Naive B cell (primary cell): ENCODE results near the gene GRK1. TPM values are rescaled to one million over a fixed set of nuclear protein-coding genes. Genes with fewer than 3 reads are reported as not detected.

Experiments
- ATAC-seq, 2 donors: fragments of 150-1000 bp; cut with Tn5 transposase; 2 replicates each; pipeline ENCODE4 v1.10.0; 2021; ENCODE audit warnings: low read depth in 2 of 2, mild to moderate bottlenecking in 2 of 2, moderate library complexity in 2 of 2
- DNase-seq: peaks from one replicate; pipeline ENCODE4 v3.0.0; 2022
- H3K27ac Mint-ChIP-seq, 6 donors: one replicate each; pipeline ENCODE4 v1.8.0; 2020 to 2022; ENCODE audit warnings: mild to moderate bottlenecking in 6 of 6, mixed read lengths in 6 of 6, moderate library complexity in 5 of 6, inconsistent platforms in 2 of 6
- H3K27me3 Mint-ChIP-seq, 3 donors: one replicate each; pipeline ENCODE4 v1.8.0; 2021 to 2022; ENCODE audit warnings: mixed read lengths in 3 of 3, mild to moderate bottlenecking in 1 of 3
- H3K36me3 Mint-ChIP-seq, 2 donors: one replicate each; pipeline ENCODE4 v1.8.0; 2020 to 2022; ENCODE audit warnings: mixed read lengths in 2 of 2, inconsistent platforms in 1 of 2, mild to moderate bottlenecking in 1 of 2
- H3K4me1 Mint-ChIP-seq, 3 donors: one replicate each; pipeline ENCODE4 v1.8.0; 2020 to 2022; ENCODE audit warnings: mixed read lengths in 3 of 3, inconsistent platforms in 1 of 3, mild to moderate bottlenecking in 1 of 3, moderate library complexity in 1 of 3
- H3K4me3 Mint-ChIP-seq, 8 donors: one replicate each; pipeline ENCODE4 v1.8.0; 2020 to 2022; ENCODE audit warnings: mild to moderate bottlenecking in 8 of 8, mixed read lengths in 8 of 8, moderate library complexity in 8 of 8, inconsistent platforms in 2 of 8
- H3K9me3 Mint-ChIP-seq, 7 donors: one replicate each; pipeline ENCODE4 v1.8.0; 2020 to 2022; ENCODE audit warnings: mixed read lengths in 7 of 7, mild to moderate bottlenecking in 5 of 7, inconsistent platforms in 2 of 7, moderate library complexity in 1 of 7
- polyA plus RNA-seq, 6 donors: library from polyadenylated mRNA; unstranded; fragments of 300-500 nt; fragmentation: Illumina TruSeq; gene quantifications; one replicate each; pipeline ENCODE4 v1.2.3, GENCODE V29; 2021; ENCODE audit warnings: low read depth in 6 of 6

The GRK1 gene
- polyA plus RNA-seq, 6 donors from 2014 or later, result not detected

DNA sequence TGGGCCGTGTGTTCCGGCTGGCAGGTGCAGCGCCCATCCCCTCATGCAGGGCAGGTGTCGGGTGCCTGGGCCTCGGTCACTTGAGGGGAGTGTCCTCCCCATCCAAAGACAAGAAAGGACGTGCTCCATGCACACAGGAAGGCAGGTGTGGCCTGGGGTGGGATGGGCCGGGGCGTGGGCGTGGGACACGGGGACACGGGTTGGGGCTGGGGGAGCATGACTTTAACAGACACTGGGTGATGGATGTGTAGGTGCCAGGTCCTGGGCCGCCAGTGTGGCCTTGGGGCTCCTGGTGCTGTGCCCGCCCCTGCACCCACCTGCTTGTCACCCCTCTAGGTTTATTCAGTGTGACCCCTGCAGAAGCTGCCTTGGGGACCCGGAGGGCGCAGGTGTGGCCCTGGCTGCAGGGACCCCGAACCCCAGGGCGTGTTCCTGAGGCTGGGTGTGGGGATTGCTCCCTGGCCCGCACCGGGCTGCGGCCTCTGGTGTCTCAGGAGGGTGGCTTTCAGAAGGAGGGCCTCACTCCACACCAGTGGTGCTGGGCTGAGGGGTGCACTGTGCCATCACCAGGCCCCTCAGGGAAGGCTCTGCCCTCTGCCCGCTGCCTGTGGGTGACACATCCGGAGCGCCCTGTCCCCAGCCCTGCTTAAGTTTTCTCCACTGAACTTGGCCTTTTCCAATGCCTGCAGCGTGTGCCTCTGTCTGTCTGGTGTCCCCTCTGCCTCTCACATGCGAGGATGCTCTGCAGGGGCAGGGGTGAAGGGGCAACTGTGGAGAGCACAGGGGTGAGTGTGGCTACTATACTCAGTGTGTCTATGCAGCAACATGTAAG is 97.2 kb downstream of the GRK1 start:
- no peaks in the 10 kb centered on the region for H3K9me3 Mint-ChIP-seq
- DNase-seq, result no peak
- H3K4me1 Mint-ChIP-seq, result peaks cover 6 to 8% (median 7%) of the 10 kb centered on the region in 3 donors
- H3K36me3 Mint-ChIP-seq, result no peaks in the 10 kb centered on the region
- no peak overlapping the region for H3K4me3 Mint-ChIP-seq
- no peak for ATAC-seq
- peaks cover 29 to 78% (median 65%) of the 10 kb centered on the region in 3 donors for H3K27me3 Mint-ChIP-seq
- H3K27ac Mint-ChIP-seq, result no peak overlapping the region

DNA sequence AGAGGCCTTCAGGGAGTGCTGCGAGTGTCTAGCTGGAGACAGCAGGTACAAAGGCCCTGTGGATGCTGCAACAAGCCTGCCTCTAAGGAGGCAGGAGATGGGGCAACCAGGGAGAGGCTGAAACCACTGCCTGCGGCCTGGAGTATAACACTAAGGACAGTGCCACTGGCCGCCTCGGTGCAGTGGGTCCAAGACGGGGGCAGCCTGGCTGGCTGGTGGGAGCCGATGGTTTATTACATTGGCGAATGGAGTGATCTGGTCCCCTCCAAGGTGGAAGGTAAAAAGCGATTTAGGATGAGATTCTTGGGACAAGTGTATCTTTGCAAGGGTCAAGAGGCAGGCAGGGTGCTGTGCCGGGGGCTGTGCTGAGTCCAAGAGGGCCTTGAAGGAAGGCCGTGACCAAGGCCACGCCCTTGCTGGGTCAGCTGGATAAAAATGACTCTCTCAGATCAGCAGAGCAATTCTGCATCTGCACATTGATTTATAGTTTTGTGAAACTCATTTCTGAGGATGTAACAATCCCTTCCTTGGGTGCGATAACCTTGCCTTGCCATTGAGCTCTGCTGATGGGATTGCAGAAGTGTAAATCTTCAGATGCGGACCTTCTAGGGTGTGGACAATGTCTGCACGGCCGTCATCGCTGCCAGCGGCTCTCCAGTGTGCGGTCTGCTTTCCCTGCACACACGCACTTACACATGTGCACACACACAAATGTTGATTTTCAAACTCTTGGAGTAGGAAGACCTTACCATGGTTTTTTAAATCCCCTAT is 98.0 kb downstream of the GRK1 start:
- Mint-ChIP-seq H3K9me3 (no peaks in the 10 kb centered on the region), H3K27ac (no peak overlapping the region), H3K4me3 (no peak overlapping the region), H3K4me1 (peaks cover 0 to 1% (median 0%) of the 10 kb centered on the region in 3 donors), H3K36me3 (no peaks in the 10 kb centered on the region), H3K27me3 (peaks cover 24 to 71% (median 66%) of the 10 kb centered on the region in 3 donors)
- ATAC-seq (no peak), DNase-seq (no peak)

DNA sequence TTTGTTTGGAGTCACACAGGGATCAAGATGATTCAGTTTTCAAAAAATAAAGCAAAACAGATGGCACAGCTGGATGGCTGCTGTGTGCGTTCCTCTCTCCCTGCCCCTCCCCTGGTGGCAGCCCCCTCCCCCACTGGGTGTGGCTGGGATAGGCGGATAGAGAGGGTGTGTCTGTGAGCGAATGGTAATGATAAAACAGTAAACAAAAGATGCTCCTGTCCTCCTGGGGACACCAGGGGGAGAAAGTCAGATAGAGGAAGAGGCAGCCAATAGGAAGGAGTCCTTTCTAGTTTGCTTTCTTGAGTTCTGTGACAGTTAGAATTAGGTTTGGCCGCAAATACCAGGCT is 98.5 kb downstream of the GRK1 start:
- no peaks in the 10 kb centered on the region for H3K9me3 Mint-ChIP-seq
- H3K4me3 Mint-ChIP-seq, result no peak overlapping the region
- no peaks in the 10 kb centered on the region for H3K4me1 Mint-ChIP-seq
- DNase-seq (no peak), ATAC-seq (no peak)
- H3K36me3 Mint-ChIP-seq, result no peaks in the 10 kb centered on the region
- peak overlapping the region in 2 of 6 donors; percentile 18 to 47 for H3K27ac Mint-ChIP-seq
- H3K27me3 Mint-ChIP-seq, result peaks cover 20 to 66% (median 60%) of the 10 kb centered on the region in 3 donors

DNA sequence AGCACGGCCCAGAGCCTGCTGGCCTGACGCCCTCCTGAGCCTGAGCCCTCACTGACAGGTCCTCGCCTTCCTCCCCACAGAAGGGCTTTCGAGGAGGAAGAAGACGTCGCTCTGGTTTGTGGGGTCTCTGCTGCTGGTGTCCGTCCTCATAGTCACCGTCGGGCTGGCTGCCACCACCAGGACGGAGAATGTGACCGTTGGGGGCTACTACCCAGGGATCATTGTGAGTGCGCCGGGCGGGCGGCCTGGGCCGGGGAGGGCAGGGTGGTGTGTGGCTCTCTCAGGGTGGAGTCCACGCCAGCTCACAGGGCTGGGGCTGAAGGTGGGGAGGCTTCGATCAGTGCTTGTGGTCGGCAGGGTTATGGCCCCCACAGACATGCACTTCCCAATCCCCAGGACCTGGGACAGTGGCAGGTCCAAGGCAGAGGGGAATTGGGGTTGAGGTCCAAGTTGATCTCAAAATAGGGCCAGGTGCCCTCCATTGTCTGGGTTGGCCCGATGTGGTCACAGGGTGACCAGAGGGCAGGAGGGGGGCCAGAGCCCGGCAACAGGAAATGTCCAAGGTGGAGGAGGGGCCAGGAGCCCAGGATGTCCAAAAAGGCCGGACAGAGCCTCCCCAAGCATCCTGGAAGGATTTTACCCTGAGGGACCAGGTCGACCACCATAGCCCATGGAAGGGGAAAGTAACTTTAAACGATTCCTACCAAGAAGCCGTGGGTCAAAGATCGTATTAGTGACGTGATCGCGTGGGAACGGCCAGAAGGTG is 99.2 kb downstream of the GRK1 start:
- Mint-ChIP-seq H3K4me1 (no peaks in the 10 kb centered on the region), H3K4me3 (peak overlapping the region in 1 of 8 donors; percentile 29), H3K27me3 (peaks cover 15 to 59% (median 54%) of the 10 kb centered on the region in 3 donors), H3K9me3 (no peaks in the 10 kb centered on the region), H3K36me3 (no peaks in the 10 kb centered on the region), H3K27ac (no peak overlapping the region)
- ATAC-seq, result no peak
- no peak for DNase-seq

DNA sequence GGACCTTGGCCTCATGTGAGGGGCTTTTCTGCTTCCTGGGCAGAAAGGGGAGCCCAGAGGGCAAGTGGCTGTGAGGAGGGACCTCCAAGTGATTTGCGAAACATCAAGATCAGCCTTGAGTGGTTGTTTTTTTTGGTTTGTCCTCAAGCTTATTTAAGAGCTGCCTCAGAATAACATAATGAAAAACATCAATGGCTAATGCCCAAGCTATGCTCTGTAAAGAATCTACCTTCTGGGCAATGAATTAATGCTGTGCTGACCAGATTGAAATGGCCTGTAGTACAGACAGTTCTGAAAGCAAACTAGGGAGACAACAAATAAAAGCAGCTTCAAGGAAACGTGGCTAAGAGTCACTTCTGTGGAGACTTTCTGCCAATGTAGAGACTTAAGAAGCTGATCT is 100.3 kb downstream of the GRK1 start:
- H3K9me3 Mint-ChIP-seq, result peaks cover 0 to 5% (median under 1%) of the 10 kb centered on the region in 7 donors
- H3K27ac Mint-ChIP-seq, result peak overlapping the region in 1 of 6 donors; percentile 22
- H3K27me3 Mint-ChIP-seq, result peaks cover 12 to 48% (median 43%) of the 10 kb centered on the region in 3 donors
- no peaks in the 10 kb centered on the region for H3K4me1 Mint-ChIP-seq
- DNase-seq (no peak), ATAC-seq (no peak)
- peak overlapping the region in 1 of 8 donors; percentile 56 for H3K4me3 Mint-ChIP-seq
- no peaks in the 10 kb centered on the region for H3K36me3 Mint-ChIP-seq

DNA sequence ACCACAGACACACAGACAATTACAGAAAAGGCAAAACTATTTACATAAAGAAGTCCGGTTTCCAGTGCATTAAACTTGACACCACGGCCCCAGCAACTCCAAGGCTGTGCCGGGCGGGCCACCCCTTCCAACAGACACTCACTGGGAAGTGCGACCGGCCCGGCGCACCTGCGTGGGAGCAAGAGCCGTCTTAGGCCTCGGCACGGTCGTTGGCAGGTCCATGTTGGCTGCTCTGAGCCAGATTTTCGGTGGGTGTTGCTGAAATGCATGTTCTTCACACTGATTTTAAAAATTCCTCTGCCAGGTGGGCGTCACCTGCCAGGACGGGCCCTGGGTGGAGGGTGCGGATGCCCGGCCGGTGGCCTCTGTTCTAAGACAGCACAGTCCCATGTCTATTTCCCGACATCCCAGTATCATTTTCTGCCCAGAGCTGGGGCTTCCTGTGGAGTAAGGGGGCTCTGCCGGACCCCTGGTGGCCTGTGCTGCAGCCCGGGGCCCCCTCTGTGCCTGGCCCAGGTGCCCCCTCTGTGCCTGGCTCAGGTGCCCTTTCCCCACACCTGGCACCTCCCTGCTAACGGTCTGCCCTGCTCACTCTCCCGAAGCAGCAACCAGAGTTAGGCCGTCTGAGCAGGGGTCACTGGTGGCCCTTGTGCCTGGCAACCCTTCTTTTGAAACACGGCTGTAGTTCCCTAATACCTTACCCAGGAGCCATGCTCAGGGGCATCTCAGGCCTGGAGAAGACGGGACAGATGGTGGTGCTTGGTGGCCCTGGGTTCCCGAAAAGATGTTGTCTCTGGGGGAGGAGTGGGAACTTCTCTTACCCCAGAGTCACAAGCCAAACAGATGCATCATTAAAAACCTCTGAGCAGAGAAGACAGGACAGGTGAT is 101.2 kb downstream of the GRK1 start:
- ATAC-seq (no peak), DNase-seq (no peak)
- H3K4me1 Mint-ChIP-seq, result no peaks in the 10 kb centered on the region
- H3K27me3 Mint-ChIP-seq, result peaks cover 9 to 39% (median 34%) of the 10 kb centered on the region in 3 donors
- no peak overlapping the region for H3K4me3 Mint-ChIP-seq
- peaks cover 0 to 8% (median 2%) of the 10 kb centered on the region in 7 donors for H3K9me3 Mint-ChIP-seq
- no peak overlapping the region for H3K27ac Mint-ChIP-seq
- no peaks in the 10 kb centered on the region for H3K36me3 Mint-ChIP-seq

DNA sequence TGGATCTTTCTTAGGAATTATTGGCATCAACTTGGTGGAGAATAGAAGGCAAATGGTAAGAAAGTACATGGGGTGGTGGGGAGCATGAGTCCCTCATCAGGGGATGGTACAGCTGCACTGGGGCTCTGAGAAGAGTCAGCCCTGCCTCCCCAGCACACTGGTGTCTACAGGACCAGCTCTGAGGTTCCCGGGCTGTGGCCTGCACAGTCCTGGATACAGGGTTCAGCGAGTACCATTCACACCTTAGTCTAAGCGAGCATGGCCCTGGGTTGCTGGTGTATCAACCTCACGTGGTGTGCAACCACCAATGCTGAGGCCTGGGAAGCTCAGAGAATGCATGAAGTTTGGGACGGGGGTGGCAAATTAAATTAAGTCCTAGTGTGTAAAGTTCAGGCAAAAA is 102.1 kb downstream of the GRK1 start:
- H3K9me3 Mint-ChIP-seq, result peaks cover 0 to 8% (median 2%) of the 10 kb centered on the region in 7 donors
- H3K27ac Mint-ChIP-seq, result no peak overlapping the region
- H3K4me1 Mint-ChIP-seq, result no peaks in the 10 kb centered on the region
- peaks cover 4 to 31% (median 27%) of the 10 kb centered on the region in 3 donors for H3K27me3 Mint-ChIP-seq
- no peaks in the 10 kb centered on the region for H3K36me3 Mint-ChIP-seq
- DNase-seq (no peak), ATAC-seq (no peak)
- H3K4me3 Mint-ChIP-seq, result no peak overlapping the region

DNA sequence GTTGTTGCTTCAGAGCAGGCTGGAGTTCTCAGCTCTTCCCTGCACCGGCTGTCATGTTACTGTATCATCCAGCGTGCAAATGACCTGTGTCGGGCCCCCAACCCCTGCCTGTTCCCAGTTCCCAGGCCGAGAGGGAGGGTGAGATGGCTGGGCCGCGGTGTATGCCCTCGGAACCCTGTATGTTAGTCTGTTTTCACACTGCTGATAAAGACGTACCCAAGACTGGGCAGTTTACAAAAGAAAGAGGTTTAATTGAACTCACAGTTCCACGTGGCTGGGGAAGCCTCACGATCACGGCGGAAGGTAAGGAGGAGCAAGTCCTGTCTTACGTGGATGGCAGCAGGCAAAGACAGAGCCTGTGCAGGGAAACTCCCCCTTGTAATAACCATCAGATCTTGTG is 102.9 kb downstream of the GRK1 start:
- Mint-ChIP-seq H3K9me3 (peaks cover 0 to 8% (median 2%) of the 10 kb centered on the region in 7 donors), H3K27ac (no peak overlapping the region), H3K4me3 (no peak overlapping the region), H3K36me3 (no peaks in the 10 kb centered on the region), H3K27me3 (peaks cover 4 to 27% (median 22%) of the 10 kb centered on the region in 3 donors), H3K4me1 (no peaks in the 10 kb centered on the region)
- no peak for ATAC-seq
- no peak for DNase-seq

DNA sequence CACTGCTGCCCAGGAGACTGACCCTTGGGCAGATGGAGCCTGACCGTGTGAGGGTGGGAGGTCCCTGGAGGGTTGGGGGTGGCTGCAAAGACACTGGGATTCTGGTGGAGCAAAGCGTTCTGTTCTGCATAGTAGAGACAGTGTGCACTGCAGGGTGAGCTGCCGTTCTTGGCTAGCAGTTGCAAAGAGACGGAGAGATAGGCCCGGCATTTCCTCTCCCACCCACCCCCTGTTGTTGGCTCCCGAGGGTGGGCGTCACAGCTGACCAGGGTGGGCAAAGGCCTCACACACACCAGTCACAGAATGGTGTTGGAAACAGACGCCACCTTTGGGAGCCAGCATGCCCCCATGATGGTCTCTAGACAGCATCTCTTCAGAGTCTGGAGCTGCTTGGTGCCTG is 103.4 kb downstream of the GRK1 start:
- H3K27ac Mint-ChIP-seq, result no peak overlapping the region
- H3K36me3 Mint-ChIP-seq, result no peaks in the 10 kb centered on the region
- no peak overlapping the region for H3K4me3 Mint-ChIP-seq
- peaks cover 4 to 21% (median 17%) of the 10 kb centered on the region in 3 donors for H3K27me3 Mint-ChIP-seq
- H3K4me1 Mint-ChIP-seq, result no peaks in the 10 kb centered on the region
- no peak for ATAC-seq
- DNase-seq, result no peak
- H3K9me3 Mint-ChIP-seq, result peaks cover 0 to 8% (median 2%) of the 10 kb centered on the region in 7 donors

DNA sequence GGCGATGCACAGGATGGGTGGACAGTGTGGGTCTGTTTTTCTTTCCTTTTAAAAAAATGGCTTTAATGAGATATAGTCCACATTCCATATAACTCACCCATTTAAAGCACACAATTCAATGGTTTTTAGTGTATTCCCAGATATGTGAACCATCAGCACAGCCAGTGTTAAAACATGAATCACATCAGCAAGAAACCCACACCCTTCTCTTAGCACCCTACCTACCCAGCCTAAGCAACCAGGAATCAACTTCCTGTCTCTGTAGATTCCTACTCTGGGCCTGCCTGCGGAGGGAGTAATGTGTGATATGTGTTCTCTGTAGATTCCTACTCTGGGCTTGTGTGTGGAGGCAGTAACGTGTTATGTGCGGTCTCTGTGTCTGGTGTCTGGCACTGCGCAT is 103.9 kb downstream of the GRK1 start:
- no peak for DNase-seq

DNA sequence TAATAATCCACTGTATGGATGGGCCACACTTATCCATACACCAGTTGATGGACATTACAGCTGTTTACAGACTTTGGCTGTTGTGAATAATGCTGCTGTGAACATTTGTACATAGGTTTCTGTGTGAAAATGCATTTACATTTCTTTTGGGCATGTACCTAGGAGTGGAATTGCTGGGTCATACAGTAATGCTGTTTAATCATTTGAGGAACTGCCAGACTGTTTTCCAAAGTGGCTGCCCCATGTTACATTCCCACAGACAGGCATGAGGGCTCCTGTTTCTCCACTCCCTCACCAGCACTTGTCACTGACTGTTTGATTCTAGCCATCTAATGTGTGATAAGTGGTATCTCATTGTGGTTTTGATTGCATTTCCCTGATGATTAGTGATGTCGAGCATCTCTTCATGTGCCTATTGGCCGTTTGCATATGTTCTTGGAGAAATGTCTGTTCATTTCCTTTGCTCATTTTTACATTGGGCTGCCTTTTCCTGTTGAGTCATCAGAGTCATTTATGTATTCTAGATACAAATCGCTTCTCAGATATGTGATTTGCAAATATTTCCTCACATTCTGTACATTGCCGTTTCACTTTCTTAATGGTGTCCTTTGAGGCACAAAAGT is 104.8 kb downstream of the GRK1 start:
- Mint-ChIP-seq H3K27me3 (peaks cover 1 to 9% (median 8%) of the 10 kb centered on the region in 3 donors), H3K27ac (no peak overlapping the region), H3K4me1 (no peaks in the 10 kb centered on the region), H3K9me3 (peaks cover 0 to 8% (median 2%) of the 10 kb centered on the region in 7 donors), H3K4me3 (no peak overlapping the region), H3K36me3 (no peaks in the 10 kb centered on the region)
- no peak for ATAC-seq
- DNase-seq, result no peak

More for the DNA sequence above, 103.9 kb downstream of the GRK1 start:
- peaks cover 0 to 8% (median 2%) of the 10 kb centered on the region in 7 donors for H3K9me3 Mint-ChIP-seq
- H3K27me3 Mint-ChIP-seq, result peaks cover 4 to 16% (median 13%) of the 10 kb centered on the region in 3 donors
- no peak for ATAC-seq
- no peak overlapping the region for H3K27ac Mint-ChIP-seq
- H3K4me1 Mint-ChIP-seq, result no peaks in the 10 kb centered on the region
- H3K4me3 Mint-ChIP-seq, result no peak overlapping the region
- H3K36me3 Mint-ChIP-seq, result no peaks in the 10 kb centered on the region
